GM18951 (cell line): Measurements from ENCODE around the gene NEDD8.
A peak's percentile ranks its signal among the peaks of the same experiment; 100 is the strongest.
"Not testable (repeated sequence)": the region's sequence is repeated elsewhere in the genome, so short reads cannot be mapped to it uniquely, and the experiment has no call there.

ENCODE experiments used
- POLR2A ChIP-seq: IDR thresholded peaks from 4 replicates; pipeline ENCODE4 v1.6.1; 2011; ENCODE audit warnings: mild to moderate bottlenecking; ENCODE audit not compliant: insufficient read length, insufficient read depth; ENCODE audit errors: extremely low read depth
- in situ Hi-C: fragments of 300-500 bp; cut with MboI; formaldehyde crosslinking; loops from one replicate; pipeline ENCODE4 v1.12.0; 2022; ENCODE audit warnings: low sequenced_read_pairs, mixed read lengths, inconsistent platforms; ENCODE audit not compliant: unreplicated experiment

The NEDD8 gene

DNA sequence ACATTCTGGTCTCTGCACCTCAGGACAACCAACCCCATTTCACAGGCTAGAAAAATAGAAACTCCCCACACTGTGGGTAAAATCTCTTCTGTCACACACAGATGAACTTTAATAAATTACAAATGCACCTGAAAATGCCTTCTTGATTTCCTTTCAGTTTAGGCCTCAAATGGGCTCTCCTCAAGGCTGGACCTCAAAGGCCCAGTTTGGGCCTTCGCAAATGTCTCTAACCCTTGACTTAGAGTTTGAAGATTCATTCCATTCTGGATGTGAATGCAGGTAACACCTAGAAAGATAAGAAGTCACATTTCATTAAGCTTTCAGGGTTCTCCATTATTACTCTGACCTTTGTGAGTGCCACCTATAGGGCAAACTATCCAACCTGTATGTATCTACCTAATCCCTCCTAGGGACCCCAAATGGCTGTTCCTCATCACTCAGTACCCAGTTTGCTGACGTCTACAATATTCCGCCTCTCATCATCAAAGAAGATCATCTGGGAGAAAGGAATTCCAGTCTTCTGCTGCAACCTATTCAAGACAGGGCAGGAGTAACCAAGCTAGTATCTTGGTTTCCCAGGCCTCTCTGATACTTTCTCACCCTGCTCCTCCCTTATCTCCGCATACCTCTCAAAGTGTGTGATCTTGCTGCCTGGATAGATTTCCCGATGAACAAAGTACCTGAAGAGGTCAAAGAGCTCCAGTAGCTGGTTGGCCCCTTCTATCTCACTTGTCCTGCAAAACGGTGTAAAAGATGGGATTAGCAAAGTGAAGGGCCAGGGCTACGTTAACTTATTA, 18.1 kb downstream of the NEDD8 start:
- TF ChIP-seq POLR2A = no peak
- in situ Hi-C loops = no loop called here

DNA sequence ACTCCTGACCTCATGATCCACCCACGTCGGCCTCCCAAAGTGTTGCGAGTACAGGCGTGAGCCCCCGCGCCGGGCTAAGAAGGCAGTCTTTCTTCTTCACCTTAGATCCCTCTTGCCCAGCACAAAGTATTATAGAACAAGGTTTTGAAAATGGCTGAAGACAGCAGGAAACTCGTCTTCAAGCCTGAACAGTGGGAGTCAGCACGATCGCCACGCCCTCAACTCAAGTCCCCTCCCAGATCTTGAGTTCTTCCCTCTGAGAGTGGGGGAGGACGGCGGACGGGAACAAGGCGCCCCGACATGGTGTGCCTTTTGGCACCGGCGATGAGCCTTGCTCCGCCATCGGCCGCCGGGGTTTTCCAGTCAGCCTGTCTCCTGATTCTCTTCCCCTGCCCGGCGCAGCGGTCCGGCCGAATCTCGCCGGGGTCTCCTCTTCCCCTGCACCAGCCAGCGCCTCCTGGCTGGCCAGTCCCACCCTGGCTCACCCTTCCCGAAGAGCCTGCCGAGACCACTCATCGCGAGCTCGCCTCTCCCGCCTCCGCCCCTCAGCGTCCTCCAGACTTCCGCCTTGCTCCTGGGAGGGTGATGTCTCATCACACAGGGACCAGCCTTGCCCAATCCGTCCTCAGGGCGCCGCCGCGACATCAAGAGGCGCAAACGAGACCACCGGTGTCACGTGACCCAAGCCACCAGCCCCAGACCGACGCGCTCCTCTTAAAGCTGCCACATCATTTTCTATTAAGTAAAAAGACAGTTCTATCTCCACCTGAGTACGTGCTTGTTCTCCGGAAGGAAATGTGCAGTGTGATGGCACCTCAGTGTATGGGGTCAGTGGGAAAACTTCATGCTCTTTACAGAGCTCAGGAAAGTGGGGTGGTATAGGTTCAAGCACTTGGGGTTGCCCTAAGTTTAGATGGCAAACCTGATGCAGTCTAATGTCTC, 19.0 kb downstream of the NEDD8 start, which contains the start of gene CHMP4A:
Gene CHMP4A (minus strand): TSS at position 565 of the 942 bp plus-strand sequence. CDS start 49 bp downstream, at position 516.
- TF ChIP-seq POLR2A = peak; percentile 92
- in situ Hi-C loops = no loop called here

DNA sequence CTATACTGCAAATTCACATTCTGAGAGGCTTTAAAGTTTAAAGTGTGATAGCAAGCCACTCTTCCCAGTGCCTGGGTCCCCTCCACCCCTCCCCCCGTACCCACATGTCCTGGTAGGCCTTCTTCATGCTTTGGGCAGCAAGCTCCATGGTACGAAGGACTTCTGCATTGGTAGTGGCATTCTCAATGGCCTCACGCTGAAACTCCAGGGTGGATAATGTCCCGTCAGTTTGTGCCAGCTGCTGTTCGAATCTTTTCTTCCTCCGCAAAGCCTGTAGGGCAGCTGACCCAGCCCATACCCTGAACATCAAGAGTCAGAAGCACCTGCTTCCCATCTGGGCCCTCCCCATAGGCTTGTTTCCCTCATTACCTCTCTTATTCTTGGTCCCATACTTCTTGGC, 20.9 kb downstream of the NEDD8 start:
- in situ Hi-C loops = no loop called here

DNA sequence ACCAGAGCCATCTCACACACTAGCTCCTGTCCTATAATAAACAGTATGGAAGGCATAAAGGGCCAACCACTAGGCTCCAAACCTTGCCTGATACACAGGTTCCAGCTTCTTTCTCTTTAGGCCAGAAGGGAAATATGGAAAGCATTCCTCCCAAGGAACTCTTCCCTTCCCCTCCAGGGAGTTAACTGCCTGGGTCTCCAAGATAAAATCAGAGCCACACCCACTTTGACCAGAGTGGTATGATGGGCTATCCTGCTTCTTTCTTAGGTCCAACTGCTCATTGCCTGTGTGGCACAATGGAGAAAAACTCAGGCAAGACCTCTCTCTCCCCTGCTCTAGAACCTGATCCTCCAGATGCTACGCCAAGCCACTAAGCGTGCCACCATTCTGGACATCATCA, 24.5 kb downstream of the NEDD8 start:
- in situ Hi-C loops = no loop called here
- no peak for TF ChIP-seq POLR2A

More for the DNA sequence above, 20.9 kb downstream of the NEDD8 start:
- TF ChIP-seq POLR2A = no peak

DNA sequence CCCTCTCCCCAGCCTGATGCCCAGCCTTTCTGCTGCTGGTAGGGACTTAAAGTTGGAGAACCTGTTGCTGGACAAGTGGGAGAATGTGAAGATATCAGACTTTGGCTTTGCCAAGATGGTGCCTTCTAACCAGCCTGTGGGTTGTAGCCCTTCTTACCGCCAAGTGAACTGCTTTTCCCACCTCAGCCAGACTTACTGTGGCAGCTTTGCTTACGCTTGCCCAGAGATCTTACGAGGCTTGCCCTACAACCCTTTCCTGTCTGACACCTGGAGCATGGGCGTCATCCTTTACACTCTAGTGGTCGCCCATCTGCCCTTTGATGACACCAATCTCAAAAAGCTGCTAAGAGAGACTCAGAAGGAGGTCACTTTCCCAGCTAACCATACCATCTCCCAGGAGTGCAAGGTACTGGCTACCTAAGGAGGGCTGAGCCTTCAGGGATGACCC, 25.0 kb downstream of the NEDD8 start:
- TF ChIP-seq POLR2A = no peak
- in situ Hi-C loops = no loop called here

DNA sequence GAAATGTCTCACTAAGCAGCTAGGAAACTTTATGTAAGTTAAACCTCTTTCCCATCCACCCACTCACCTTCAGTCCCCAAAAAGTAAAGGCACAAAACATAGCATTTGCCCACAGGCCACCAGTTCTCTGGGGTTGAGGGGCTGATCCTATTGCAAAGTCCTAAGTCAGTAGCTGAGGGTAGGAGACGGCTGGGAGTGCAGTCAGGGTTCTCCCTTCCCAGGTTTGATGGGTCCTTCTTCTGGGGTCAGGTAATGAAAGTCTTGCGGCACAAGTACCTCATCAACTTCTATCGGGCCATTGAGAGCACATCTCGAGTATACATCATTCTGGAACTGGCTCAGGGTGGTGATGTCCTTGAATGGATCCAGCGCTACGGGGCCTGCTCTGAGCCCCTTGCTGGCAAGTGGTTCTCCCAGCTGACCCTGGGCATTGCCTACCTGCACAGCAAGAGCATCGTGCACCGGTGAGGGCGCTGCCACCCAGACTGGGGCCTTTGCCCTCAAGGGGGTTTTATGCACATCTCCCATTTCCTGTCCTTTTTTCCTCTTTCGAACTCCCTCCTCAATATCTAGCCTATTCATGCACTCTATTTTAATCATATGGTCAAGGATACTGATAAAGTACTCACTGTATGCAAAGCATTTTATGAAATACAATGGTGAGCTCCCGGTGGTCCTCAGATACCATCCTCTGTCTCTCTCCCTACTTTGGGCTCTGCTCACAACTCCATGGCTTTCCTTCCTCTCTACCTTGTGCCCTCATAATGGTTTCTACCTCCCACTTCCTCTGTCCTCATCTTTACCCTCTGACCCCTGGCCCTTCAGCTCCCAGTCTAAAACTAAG, 25.7 kb downstream of the NEDD8 start:
- TF ChIP-seq POLR2A = no peak
- in situ Hi-C loops = no loop called here

DNA sequence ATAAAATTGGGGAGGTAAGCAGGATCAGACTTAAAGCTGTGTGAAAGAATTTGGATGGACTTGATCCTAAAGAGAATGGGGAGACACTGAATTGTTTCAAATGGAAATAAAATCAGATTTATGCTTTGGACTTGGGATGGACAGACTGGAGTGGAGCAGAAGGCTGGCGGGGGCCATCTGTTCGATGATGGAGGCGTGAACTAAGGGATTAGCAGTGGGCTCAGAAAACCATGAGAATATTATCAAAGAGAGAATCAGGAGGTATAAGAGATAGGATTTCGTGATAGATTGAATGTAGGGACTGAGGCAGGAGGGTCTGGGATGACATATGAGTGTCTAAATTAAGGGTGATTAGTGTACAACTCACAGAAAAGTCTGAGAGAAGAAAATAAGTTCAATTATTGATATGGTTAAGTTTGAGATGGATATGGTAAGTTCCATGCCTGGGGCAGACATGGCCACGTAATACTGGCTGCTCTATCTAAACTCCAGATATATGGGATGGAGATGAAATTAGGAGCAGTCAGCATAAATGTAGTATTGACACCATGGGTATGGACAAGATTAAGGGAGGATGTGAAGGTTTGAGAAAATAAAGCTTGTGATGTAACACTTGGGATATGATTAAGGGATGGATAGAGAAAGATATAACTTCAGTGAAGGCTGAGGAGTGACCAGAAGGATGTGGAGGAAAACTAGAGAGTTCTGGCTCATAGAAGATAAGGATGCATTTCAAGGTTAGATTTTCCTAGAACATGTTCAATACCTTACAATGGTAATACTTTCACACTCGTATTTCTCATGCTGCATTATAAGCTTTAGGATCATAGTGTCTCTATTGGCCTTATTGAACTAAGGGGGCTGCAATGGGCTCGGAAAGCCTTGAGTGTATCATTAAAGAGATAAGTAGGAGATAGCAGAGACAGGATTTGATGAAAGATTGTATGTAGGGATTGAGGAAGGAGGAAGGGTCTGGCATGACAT, 27.7 kb downstream of the NEDD8 start:
- no peak for TF ChIP-seq POLR2A
- in situ Hi-C loops = no loop called here

DNA sequence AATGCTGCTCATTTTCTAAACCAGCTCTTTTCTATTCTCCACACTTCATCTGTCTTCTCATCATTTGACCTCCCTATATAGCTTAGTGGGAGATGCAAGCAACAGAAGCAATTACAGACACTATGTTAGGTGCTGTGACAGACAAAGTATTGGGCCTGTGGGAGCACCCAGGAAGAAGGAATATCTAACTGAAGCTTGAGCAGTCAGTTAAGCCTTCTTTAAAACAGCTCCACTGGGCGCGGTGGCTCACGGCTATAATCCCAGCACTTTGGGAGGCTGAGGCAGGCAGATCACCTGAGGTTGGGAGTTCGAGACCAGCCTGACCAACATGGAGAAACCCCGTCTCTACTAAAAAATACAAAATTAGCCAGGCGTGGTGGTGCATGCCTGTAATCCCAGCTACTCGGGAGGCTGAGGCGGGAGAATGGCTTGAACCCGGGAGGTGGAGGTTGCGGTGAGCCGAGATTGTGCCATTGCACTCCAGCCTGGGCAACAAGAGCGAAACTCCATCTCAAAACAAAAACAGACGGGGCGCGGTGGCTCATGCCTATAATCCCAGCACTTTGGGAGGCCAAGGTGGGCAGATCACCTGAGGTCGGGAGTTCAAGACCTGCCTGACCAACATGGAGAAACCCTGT, 28.8 kb downstream of the NEDD8 start:
- in situ Hi-C loops = not testable (repeated sequence)

DNA sequence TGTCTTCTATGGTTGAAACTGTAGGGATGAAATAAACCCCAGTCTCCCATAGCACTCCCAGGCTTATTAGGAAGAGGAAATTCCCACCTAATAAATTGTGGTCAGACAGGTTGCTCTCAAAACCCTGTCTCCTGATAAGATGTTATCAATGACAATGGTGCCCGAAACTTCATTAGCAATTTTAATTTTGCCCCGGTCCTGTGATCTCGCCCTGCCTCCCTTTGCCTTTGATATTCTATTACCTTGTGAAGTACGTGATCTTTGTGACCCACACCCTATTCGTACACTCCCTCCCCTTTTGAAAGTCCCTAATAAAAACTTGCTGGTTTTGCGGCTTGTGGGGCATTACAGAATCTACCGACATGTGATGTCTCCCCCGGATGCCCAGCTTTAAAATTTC, 29.6 kb downstream of the NEDD8 start:
- in situ Hi-C loops = not testable (repeated sequence)

DNA sequence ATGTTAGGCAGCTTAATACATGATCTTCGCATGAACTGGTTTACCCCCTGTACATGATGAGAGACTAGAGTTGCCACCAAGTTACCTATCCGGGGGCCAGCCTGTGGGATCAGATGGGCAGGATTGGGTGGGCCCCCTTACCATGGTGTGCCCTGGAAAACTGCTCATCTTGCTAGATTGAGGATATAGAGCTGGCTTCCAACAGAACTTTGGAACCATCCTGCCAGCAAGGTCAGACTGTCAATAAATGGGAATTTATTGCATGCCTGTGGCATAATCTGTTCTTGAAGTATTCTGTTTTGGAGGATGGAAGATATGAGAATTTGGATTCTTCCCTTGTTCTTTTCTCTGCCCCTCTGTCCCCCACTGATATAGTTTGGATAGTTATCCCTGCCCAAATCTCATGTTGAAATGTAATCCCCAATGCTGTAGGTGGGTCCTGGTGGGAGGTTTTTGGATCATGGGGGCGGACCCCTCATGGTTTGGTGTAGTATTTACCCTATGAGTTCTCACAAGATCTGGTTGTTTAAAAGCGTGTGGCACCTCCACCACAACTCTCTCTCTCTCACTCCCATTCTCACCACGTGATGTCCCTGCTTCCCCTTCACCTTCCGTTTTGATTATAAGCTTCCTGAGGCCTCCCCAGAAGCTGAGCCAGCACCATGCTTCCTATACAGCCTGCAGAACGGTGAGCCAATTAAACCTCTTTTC, 33.2 kb downstream of the NEDD8 start:
- in situ Hi-C loops = no loop called here

DNA sequence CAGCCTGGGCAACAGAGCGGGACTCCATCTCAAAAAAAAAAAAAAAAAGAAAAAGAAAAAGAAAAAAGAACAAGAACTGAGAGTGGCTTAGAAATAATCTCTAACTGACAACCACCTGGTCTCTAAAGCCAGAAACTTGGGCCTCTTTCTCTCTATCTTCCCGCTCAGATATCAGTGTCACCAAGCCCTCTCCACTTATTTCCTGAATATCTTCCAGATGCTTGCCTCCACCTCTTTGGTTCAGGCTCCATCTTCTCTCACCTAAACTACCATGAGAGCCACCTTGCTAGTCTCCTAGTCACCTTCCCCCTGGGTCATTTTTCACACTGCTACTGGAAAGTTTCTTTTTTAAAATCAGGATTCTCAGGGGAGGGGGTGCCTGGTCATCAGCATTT, 35.1 kb downstream of the NEDD8 start:
- in situ Hi-C loops = no loop called here
- no peak for TF ChIP-seq POLR2A

More for the DNA sequence above, 33.2 kb downstream of the NEDD8 start:
- no peak for TF ChIP-seq POLR2A
